HG03469 (cell line): ENCODE measurements around the gene UQCC2.

Source experiments
- ATAC-seq: cut with Tn5 transposase; IDR thresholded peaks from one replicate; pipeline ENCODE4 v1.9.1; 2021; ENCODE audit warnings: mild to moderate bottlenecking, moderate library complexity, moderate number of reproducible peaks; ENCODE audit not compliant: unreplicated experiment

UQCC2 gene

DNA sequence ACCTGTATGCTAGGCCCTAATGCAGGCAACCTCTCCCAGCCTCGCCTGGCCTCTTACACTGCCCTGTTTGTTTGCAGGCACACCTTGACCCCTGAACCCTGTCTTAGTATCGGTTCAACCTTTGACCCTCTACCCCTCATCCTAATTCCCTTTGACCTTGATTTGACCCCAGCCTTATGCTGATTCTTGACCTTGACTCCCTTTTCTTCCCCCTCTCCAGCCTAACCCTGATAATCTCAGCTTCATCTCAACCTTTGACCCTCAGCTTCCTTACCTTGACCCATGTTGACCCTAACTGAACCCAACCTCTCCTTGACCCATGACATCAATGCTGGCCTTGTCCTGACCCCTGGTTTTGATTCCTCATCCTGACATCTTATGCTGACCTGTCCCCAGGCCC lies 33.8 kb downstream of the UQCC2 start:
- no peak for ATAC-seq

- ATAC-seq = no peak
These were observed 34.3 kb downstream of the UQCC2 start for GRCh38 chr6:33677143-33677660.

DNA sequence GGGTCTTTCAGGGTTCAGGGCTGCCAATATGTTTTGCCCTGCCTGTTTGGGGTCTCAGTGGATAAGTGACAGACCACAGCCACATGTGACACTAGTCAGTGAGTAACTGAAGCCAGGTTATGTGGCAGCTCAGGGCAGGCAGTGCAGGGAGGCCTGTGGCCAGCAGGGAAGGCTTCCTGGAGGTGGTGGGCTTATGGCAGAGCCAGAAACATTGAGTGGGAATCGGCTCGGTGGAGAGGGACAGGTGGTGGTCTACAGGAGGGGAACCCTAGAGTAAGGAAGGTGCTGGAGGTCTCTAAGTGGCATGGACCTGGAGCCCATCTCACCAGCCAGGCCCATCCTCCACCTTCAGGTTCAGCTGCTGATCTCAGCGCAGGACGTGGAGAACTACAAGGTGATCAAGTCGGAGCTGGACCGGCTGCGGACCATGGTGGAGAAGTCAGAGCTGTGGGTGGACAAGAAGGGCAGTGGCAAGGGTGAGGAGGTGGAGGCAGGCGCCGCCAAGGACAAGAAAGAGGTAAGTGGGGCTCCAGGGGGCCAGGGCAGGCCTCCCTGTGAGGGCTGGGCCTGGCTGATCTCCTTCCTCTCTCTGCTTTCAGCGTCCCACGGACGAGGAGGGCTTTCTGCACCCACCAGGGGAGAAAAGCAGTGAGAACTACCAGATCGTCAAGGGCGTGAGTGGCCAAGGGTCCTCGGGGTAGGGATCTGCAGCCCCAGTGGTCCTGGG lies 34.9 kb downstream of the UQCC2 start:
- ATAC-seq = no peak

GRCh38 chr6:33675968-33676367 lies 35.5 kb downstream of the UQCC2 start:
- no peak for ATAC-seq

DNA sequence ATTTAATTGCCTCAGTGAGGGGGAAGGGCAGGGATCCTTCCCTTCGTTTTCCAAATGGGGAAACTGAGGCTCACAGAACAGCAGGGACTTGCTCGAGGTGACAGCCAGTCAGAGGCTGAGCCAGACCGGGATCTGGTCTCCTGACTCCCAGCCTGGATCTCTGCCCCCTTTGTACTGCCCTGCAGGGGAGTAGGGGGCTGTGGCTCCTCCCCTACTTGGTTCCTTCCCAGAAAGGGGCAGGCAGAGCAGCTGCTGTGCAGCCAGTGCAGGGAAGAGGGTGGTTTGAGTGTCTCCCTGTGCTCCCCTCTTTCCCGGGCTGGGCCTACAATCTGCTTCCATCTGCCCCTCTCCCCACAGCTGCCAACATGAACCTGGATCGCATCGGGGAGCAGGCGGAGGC lies 37.6 kb downstream of the UQCC2 start:
- ATAC-seq = no peak

- ATAC-seq = no peak
These were observed 38.7 kb downstream of the UQCC2 start for GRCh38 chr6:33672808-33673207.

DNA sequence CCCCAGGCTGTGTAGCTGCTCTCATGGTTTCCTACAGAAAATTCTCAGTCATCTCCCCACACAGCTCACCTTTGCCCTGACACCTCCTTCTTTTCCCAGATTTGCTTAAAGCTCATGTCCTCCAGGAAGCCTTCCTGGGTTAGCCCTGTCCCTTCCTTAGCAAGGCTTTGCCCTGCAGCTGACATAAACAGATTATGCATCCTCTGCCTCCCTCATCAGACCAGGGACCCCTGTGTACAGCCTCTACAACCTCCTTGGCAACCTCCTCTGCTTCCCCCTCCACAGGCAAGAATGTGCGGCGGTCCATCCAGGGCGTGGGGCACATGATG lies 39.8 kb downstream of the UQCC2 start:
- ATAC-seq = no peak

DNA sequence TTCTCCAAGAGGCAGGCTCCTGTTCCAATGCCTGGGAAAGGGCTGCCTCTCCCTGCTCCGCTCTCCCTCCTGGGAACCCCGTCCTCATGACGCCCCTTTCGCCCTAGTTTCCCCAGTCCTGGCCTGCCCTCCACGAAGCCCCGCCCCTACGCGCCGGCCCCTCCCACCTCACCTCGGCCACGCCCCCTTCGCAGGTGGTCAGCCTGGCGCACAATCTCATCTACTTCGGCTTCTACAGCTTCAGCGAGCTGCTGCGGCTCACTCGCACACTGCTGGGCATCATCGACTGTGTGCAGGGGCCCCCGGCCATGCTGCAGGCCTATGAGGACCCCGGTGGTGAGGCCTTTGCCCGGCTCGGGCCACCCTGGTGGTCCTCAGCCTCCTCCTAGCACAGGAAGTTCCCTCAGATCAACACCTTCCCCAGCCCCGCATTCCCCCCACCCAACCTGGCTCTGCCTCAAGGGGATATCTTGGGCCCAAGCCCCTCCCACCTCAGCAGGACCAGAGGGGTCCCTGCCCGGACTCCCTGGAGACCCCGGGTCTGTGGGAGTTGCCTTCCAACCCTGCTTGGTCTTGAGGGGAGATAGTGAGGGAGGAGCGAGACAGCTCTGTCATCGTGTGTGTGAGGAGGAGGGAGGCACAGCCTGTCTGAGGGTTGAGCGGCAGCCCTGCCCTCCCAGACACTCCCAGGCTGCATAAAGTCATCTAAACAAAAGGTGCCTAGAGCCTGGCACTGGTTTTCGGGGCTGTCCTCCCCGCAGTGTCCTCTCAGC lies 40.3 kb downstream of the UQCC2 start:
- no peak for ATAC-seq

GRCh38 chr6:33670086-33670660 lies 41.3 kb downstream of the UQCC2 start:
- ATAC-seq = no peak

DNA sequence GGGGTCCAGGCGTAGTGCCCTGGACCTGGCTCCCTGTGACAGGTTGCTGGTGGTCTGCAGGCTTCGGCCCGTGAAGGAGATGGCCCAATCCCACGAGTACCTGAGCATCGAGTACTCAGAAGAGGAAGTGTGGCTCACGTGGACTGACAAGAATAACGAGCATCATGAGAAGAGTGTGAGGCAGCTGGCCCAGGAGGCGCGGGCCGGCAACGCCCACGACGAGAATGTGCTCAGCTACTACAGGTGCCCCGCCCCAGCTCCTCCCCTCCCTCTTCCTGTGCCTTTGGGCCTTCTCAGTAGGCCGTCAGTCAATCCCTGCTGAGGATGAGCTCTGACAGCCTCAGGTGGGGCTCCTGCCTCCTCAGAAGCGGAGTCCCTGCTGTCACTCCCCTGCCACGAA lies 42.6 kb downstream of the UQCC2 start:
- no peak for ATAC-seq

DNA sequence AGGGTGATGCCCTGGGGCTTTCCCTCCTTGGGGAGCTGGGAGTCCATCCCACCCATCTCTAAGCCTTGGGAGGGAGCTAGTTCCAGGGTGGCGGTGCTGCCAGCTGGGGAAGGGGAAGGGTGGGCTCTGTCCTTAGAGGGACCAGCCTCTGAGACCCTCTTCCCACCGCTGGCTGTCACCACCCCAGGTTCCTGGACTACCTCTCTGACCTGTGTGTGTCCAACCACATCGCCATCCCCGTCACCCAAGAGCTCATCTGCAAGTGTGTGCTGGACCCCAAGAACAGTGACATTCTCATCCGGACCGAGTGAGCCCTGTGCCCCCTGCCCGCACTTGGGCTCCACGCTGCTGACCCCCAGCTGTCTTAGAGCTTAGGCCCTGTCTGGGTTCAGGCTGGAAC lies 43.2 kb downstream of the UQCC2 start:
- no peak for ATAC-seq

GRCh38 chr6:33667776-33668175 lies 43.7 kb downstream of the UQCC2 start:
- no peak for ATAC-seq

DNA sequence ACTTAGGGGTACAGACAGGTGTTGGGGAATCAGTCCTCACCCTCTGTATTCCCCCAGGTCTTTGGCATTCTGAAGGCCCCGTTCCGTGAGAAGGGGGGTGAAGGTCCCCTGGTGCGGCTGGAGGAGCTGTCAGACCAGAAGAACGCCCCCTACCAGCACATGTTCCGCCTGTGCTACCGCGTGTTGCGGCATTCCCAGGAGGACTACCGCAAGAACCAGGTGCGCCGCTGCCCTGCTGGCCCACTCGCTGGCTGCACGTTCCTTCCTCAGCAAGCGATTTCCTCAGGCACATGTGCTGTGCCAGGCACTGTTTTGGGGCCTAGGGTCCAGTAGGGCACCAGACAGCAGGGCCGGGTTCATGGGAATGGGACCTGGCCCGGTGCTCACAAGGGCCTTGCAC lies 44.4 kb downstream of the UQCC2 start:
- ATAC-seq = no peak

GRCh38 chr6:33665957-33666356 lies 45.5 kb downstream of the UQCC2 start:
- ATAC-seq = no peak

DNA sequence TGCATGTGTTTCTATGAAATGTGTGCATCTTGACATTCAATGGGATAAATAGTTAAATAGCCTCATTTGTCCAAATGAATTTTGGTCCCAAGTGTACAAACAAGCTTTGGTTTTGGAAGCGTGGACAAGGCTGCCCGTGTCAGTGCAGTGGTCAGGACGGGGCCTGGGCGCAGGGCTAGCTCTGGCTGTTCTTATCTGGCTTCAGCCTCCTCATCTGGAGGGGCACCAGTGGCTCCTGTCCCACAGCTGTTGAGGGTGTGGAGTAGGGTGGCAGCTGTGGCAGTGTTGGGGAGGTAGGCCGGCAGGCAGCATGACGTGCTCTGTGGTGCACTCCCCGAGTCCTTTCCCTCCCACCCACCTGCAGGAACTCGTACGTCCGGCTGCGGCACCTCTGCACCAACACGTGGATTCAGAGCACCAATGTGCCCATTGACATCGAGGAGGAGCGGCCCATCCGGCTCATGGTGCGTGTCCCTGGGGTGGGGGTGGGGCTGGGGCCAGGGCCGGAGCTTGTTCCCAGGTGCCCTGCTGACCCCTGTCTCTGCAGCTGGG lies 46.9 kb downstream of the UQCC2 start:
- ATAC-seq = no peak

DNA sequence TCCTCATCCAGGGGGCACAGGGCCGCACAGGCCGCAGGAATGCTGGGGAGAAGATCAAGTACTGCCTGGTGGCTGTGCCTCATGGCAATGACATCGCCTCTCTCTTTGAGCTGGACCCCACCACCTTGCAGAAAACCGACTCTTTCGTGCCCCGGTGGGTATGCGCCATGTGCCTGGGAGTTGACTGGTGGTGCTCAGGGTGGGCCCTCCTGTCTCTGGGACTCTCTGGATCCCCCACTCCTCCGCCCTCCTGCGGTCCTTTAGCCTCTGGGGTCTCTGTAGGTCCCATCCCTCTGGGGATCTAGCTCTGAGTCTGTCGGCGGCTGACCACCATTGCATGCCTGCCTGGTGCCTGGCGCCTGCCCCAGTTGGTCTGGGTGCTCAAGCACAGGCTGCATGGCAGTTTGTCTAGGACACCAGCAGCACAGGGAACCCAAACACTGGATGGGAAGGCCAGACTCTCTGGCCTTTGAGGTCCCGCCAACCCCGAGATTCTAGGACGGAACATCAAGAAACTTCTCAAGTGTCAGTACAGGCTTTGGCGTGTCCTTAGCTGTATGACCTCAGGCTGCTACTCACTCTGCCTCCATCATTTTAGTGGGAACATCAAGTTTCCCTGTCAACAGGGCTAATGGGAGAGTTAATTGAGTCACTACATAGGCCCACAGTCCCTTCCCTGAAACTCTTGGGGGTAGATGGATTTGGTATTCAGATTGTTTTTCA lies 47.6 kb downstream of the UQCC2 start:
- ATAC-seq = no peak

- no peak for ATAC-seq
These were observed 48.5 kb downstream of the UQCC2 start for GRCh38 chr6:33663028-33663427.

- ATAC-seq = no peak
These were observed 49.2 kb downstream of the UQCC2 start for GRCh38 chr6:33662318-33662717.

DNA sequence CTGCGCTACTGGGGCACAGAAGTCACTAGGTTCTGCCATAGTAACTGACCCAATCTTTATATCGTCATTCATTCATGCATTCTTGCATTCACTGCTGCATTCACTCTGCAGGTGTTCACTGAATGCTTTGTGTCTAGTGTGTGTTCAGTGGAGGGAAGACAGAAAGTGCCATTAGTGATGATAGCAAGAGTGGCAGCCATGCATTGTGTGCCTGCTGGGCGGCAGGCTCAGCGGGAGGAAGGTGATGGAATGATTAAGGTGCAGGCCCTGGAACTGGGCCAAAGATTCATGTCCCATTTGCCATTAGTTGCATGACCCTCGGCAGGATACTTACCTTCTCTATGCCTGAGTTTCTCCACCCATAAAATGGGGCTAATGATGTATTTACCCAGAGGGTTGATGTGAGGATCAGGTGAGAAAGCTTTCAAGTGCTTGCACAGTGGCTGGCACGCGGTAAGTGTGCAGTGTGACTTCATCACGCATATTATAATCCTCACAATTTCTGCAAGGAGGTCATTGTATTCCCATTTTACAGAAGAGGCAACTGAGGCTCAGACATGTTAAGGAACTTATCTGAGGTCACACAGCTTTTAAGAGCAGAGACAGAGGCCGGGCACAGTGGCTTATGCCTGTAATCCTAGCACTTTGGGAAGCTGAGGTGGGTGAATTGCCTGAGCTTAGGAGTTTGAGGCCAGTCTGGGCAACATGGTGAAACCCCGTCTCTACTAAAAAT lies 50.2 kb downstream of the UQCC2 start:
- ATAC-seq = no peak

GRCh38 chr6:33659986-33660385 lies 51.5 kb downstream of the UQCC2 start:
- ATAC-seq = no peak
